ENCODE results near the gene RNF141. TPM values are rescaled to one million over a fixed set of nuclear protein-coding genes. Genes with fewer than 3 reads are reported as not detected.

The RNF141 gene
- total RNA-seq: 31.9 and 35.1 TPM in 2 replicates

DNA sequence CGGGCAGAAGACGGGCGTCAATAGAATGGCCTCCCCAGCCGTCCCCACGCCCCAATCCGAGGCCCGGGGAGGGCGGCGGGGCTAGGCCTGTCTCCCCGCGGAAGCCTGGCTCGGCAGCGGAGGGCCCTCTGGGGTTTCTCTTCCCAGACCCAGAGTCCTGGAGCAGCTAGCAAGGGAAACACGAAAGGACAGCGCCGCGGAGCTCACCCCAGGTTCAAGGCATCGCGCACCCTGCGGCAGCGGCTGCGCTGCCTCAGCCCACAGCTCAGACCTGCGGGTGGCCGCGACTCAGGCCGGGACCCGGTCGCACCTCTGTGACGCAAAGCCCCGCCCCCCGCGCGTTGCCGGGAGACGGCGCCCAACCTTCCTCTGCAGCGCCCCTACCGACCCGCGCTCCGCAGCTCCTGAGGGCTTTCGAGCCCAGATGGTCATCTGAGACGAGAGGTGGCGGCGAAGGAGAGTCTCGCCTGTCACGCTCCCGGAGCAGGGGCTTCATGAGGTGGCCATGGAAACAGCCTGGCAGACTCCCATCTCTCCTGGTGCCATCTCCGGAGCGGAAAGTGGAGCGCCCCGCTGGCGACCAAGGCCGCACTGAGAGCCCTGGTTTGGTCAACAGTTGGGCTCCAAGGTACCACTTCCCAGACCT lies at the start of gene RNF141:
Gene RNF141, minus strand, starts transcription at position 273 of the 646 bp plus-strand sequence. CDS start 7,029 bp downstream, outside the sequence.

DNA sequence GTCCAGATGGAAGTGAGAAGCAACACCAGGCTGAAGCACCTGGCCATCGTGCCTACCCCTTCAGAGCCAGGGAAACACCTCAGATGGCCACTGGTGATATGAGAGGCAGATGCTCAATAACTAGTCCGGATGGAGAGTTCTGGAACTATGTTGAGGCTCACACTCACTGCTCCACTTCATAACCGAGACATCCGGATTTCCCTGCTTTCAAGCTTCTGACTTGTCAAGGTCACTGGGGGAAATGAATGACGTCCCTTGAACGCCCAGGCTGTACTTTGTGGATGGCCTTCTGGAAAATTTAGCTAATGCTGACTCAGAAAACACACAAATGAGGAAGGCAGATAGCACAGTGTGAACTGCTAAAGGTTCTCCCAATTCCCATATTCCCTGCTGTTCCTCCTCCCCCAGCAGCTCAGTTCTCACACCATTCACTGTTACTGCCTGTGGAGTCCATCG lies 27.5 kb upstream of the RNF141 start, which contains the start of gene LYVE1:
Gene LYVE1, minus strand, starts transcription at position 180 of the 456 bp plus-strand sequence. Its CDS starts 133 bp downstream, at position 47.

Other genes starting within 250 kb of the RNF141 start
- 52.1 and 61.1 TPM in 2 replicates for gene SBF2, start 247.0 kb downstream of the RNF141 start, total RNA-seq
- 187 and 204 TPM in 2 replicates for gene ADM, start 236.1 kb downstream of the RNF141 start, total RNA-seq
- gene AMPD3, start 85.9 kb downstream of the RNF141 start, total RNA-seq: 7.0 and 7.2 TPM in 2 replicates
- 0.12 and 0.22 TPM in 2 replicates for gene LYVE1, start 27.5 kb upstream of the RNF141 start, total RNA-seq
- 5.2 and 22.6 TPM in 2 replicates for gene IRAG1, start 152.6 kb upstream of the RNF141 start, total RNA-seq
- gene CTR9, start 210.1 kb upstream of the RNF141 start, total RNA-seq: 31.5 and 39.6 TPM in 2 replicates

Measured in uterine smooth muscle cell (primary cell).